PFSK-1 (cell line): ENCODE measurements around the gene GOLIM4.

ENCODE experiments used
- FOXP2 ChIP-seq: optimal IDR thresholded peaks from 2 replicates; pipeline ENCODE3; 2011; ENCODE audit warnings: borderline replicate concordance, control low read depth, inconsistent platforms; ENCODE audit not compliant: insufficient read depth; ENCODE audit errors: extremely low read length, extremely low read depth
- POLR2AphosphoS5 ChIP-seq: IDR thresholded peaks from 2 replicates; pipeline ENCODE4 v1.6.1; 2012; ENCODE audit warnings: low read depth, mild to moderate bottlenecking, control low read depth, low read length, moderate library complexity
- SIN3A ChIP-seq: IDR thresholded peaks from 2 replicates; pipeline ENCODE4 v1.6.1; 2012; ENCODE audit warnings: mild to moderate bottlenecking, low read length, moderate library complexity, borderline replicate concordance; ENCODE audit not compliant: insufficient read depth
- TAF1 ChIP-seq: IDR thresholded peaks from 2 replicates; pipeline ENCODE4 v1.6.1; 2012; ENCODE audit warnings: low read length, control low read depth, borderline replicate concordance; ENCODE audit not compliant: insufficient read depth
- TF ChIP-seq, protein P1 (sequence below), 2 experiments: IDR thresholded peaks; 2 replicates each; pipeline versions ENCODE4 v1.6.1 to v1.8.0; 2011 to 2012; ENCODE audit warnings: low read depth in 2 of 2, low read length in 2 of 2, control low read depth in 1 of 2, inconsistent platforms in 1 of 2, mild to moderate bottlenecking in 1 of 2, moderate library complexity in 1 of 2; ENCODE audit not compliant: insufficient read depth in 1 of 2

Gene GOLIM4

DNA sequence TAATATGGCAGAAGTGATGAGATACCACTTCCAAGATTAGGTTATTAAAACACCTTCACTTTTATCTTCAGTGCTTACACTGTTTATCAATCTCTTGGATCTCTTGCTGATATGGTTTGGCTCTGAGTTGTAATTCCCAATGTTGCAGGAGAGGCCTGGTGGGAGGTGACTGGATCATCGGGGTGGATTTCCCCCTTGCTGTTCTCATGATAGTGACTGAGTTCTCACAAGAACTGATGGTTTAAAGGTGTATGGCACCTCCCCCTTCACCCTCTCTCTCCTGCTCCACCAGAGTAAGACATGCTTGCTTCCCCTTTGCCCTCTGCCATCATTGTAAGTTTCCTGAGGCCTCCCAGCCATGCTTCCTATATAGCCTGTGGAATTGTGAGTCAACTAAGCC lies 11.8 kb downstream of the GOLIM4 start:
- TF ChIP-seq TAF1 (no peak), POLR2AphosphoS5 (no peak), SIN3A (no peak), FOXP2 (no peak)
- TF ChIP-seq, protein P1, sequence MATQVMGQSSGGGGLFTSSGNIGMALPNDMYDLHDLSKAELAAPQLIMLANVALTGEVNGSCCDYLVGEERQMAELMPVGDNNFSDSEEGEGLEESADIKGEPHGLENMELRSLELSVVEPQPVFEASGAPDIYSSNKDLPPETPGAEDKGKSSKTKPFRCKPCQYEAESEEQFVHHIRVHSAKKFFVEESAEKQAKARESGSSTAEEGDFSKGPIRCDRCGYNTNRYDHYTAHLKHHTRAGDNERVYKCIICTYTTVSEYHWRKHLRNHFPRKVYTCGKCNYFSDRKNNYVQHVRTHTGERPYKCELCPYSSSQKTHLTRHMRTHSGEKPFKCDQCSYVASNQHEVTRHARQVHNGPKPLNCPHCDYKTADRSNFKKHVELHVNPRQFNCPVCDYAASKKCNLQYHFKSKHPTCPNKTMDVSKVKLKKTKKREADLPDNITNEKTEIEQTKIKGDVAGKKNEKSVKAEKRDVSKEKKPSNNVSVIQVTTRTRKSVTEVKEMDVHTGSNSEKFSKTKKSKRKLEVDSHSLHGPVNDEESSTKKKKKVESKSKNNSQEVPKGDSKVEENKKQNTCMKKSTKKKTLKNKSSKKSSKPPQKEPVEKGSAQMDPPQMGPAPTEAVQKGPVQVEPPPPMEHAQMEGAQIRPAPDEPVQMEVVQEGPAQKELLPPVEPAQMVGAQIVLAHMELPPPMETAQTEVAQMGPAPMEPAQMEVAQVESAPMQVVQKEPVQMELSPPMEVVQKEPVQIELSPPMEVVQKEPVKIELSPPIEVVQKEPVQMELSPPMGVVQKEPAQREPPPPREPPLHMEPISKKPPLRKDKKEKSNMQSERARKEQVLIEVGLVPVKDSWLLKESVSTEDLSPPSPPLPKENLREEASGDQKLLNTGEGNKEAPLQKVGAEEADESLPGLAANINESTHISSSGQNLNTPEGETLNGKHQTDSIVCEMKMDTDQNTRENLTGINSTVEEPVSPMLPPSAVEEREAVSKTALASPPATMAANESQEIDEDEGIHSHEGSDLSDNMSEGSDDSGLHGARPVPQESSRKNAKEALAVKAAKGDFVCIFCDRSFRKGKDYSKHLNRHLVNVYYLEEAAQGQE (IDR thresholded peaks at IDR 0.05; ENCODE audit: insufficient read depth in 1 of 2, low read depth in 2 of 2, low read length in 2 of 2) = no peak

DNA sequence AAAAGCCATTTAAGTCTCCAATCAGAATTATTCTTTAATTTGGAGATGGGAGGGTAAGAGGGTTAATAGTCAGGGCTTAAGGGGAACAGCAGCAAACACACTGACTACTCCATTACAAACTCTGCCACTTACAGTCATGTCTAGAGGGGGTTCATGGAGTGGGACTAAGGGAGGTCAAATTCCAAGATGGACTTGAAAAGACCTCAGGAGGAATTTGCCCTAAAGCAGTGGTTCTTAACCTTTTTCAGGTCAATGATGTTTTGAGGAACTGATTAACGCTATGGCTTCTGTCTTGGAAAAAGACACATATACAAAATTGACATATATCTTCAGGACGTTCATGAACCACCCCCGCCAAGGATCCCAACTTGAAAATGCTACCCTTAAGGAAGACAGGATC lies 13.9 kb downstream of the GOLIM4 start:
- no peak for TF ChIP-seq TAF1
- TF ChIP-seq SIN3A = no peak
- no peak for TF ChIP-seq POLR2AphosphoS5
- TF ChIP-seq FOXP2 = no peak
- TF ChIP-seq, protein P1 (IDR thresholded peaks at IDR 0.05; ENCODE audit: insufficient read depth in 1 of 2, low read depth in 2 of 2, low read length in 2 of 2) = no peak

DNA sequence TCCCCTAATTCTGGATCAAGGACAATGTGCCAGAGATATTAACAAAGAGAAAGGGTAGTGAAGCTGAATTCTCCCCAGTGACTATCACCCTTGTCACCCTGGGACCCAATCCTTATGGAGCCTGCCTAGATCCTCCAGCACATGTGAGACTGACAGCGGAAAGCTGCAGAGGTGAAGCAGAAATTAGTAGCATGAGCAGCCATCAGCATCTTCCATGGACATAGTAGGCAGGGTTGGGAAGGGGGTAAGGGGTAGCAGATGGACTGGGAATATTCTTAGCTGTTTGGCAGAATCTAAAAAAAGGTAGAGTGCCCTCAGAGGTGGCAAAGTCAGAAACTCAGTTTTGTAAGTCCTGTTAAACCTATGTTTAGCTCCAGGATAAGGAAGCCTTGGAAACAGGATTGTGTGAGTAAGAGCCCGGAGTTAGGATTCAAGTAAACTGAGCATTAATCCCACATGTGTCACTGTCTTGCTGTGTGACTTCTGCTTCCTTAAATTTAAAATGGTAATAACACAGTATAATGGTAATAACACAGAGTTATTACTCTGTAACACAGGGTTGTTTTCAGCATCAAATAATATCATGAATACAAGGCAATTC lies 14.5 kb downstream of the GOLIM4 start:
- TF ChIP-seq TAF1 (no peak), FOXP2 (no peak), POLR2AphosphoS5 (no peak), SIN3A (no peak)
- TF ChIP-seq, protein P1 (IDR thresholded peaks at IDR 0.05; ENCODE audit: insufficient read depth in 1 of 2, low read depth in 2 of 2, low read length in 2 of 2) = no peak

DNA sequence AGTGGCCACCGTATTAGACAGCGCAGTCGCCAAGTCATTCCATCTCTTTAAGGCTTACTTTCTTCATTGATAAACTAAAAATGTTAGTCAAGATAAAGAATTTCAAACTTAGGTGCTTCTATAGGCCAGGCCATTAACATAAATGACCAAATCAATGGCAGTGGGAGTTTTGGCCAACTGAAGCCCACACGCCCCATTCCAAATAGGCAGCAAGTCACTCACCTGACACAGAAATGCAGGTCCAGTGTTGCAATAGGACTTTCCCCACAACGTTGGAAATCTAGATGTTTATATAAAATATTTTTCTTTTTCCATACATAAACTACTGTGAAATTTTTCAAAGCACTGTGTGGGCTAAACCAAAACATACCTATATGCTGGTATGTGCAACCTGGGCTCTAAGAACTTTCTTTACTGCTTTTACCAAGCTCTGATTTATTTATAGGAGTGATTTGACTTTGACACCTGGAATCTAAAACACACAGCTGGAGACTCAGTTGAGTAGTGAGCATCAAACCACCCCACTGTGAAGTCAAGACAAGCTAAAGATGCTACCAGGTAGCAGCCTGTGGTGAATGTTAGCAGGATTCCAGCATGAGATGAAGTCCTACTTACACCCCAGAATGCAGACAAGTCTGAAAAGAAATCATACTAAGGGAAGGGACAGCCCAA lies 15.1 kb downstream of the GOLIM4 start:
- TF ChIP-seq SIN3A (no peak), POLR2AphosphoS5 (no peak), TAF1 (no peak)
- TF ChIP-seq, protein P1 (IDR thresholded peaks at IDR 0.05; ENCODE audit: insufficient read depth in 1 of 2, low read depth in 2 of 2, low read length in 2 of 2) = no peak

DNA sequence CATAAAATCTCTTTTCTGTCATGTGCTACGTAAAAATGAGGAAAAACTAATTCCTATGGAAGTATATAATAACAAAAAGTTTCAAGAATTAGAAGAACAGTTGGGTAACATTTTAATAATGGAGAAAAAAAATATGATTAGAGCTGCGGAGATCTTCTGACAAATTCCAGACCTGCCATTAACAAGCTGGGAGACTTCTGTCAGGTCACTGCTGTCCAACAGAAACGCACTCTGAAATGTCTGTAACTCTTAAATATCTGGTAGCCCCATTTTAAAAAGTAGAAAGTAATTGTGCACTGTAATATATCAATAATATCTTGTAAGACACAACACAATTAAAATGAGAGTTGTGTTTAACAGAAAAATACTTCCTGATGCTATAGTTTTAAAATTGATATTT lies 15.7 kb downstream of the GOLIM4 start:
- no peak for TF ChIP-seq TAF1
- TF ChIP-seq POLR2AphosphoS5 = no peak
- TF ChIP-seq SIN3A = no peak
- TF ChIP-seq FOXP2 = no peak
- TF ChIP-seq, protein P1 (IDR thresholded peaks at IDR 0.05; ENCODE audit: insufficient read depth in 1 of 2, low read depth in 2 of 2, low read length in 2 of 2) = no peak
